Measurements from ENCODE around the gene PLLP.

Gene PLLP

DNA sequence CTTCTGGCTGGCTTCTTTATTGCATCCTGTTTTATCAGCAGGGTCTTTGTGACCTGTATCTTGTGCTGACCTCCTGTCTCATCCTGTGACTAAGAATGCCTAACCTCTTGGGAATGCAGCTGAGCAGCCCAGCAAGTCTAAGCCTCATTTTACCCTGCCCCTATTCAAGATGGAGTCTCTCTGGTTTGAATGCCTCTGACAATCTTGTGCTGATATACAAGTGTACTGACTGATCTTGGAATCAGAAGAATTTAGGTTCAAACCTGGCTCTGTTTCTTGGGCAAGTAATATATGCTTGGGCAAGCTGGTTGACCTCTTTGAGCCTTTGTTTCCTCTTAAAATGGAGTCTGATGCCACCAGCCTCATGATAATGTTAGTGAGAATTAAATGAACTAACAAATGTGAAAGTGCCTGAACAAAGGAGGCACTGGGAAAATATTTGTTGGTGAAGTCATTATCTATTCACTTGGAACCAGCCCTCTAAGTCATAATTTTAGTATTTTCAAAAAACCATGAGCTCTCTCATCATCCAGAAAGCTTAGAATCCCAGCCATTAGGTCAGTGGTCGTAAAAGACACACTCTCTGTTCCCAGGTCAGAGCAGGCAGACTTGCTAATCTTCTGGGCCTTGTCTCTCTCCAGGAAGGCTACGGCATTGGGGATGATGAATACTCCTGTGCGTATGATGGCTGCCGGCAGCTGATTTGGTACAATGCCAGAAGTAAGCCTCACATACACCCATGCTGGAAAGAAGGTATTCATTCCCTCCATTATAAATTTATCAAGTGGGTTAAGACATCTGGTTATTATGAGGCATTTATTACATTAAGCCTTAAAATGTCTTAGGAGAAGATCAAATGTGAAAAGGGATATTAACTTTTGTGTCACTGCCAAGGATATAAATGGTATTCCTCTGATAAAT, 57.5 kb downstream of the PLLP start:
- in situ Hi-C loops (cut with MboI; ENCODE audit: low sequenced_read_pairs), result no loop called here

DNA sequence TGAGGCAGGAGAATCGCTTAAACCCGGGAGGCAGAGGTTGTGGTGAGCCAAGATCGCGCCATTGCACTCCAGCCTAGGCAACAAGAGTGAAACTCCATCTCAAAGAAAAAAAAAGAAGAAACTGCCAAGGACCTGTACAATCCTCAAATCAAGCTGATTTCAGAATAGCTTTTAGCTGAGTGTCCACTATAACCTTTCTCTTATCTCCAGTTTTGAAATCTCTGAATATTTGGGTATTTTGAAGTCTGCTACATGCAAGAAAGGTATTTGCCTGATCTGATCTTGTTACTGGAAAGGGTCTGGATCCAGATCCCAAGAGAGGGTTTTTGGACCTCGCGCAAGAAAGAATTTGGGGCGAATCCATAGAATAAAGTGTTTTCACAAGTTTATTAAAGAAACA, 58.5 kb downstream of the PLLP start:
- in situ Hi-C loops (cut with MboI; ENCODE audit: low sequenced_read_pairs), result no loop called here

DNA sequence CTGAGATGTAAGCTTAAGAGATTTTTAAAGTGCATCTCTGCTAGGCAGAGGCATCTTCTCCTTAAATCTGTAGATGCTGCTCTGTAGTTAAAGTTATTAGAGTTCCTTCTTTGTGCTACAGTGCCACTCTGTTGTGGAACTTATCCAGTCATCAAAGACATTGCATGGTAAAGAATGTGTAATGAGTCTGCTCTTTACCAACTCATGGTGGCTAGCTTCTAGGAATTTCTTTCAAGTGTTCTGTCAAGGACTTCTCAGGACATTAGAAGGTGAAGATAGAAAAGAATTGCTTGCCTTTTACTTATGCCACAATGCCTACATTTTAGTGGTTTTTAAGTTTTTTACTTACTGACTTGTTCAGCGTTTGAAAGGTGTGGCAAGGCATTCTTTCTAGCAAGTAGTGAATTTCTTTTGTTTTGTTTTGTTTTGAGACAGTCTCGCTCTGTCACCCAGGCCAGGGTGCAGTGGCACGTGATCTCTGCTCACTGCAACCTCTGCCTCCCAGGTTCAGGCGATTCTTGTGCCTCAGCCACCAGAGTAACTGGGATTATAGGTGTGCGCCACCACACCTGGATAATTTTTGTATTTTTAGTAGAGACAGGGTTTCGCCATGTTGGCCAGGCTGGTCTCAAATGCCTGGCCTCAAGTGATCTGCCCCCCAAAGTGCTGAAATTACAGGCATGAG, 59.7 kb downstream of the PLLP start:
- in situ Hi-C loops (cut with MboI; ENCODE audit: low sequenced_read_pairs), result no loop called here

DNA sequence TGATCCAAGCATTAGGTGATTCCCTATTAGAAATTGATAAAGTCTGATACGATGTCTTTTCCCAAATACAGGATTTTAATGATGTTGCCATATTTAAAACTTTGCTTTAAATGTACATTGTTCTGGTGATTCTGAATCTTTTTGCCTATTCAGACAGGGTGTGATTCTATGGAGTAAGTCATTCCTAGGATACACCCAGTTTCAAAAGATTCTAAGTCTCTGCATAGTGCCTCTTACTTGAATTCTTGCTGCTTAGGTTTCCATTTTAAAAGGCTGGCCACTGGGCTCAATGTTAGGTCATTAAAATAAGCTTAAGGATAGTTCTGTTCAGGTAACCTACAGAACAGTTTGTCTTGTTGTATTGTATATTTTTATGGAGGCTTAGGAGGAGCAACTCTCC, 61.4 kb downstream of the PLLP start:
- in situ Hi-C loops (cut with MboI; ENCODE audit: low sequenced_read_pairs), result no loop called here

DNA sequence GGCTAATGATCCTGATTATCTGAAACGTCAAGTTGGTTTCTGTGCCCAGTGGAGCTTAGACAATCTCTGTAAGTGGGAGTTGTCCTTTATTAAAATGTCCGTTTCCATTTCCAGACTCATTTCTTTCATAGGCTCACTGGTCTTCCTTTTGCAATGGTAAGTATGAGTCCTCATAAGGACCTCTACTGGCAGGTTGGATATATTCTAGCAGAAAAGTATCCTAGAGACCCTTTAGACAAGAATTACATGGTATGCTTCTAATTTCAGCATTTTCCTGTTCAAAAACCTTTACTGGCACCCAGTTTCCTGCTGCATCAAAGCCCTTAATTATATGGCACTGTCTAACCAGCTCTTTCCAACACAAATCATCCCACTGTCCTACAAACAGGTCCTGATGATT, 67.5 kb downstream of the PLLP start:
- in situ Hi-C loops (cut with MboI; ENCODE audit: low sequenced_read_pairs), result no loop called here

DNA sequence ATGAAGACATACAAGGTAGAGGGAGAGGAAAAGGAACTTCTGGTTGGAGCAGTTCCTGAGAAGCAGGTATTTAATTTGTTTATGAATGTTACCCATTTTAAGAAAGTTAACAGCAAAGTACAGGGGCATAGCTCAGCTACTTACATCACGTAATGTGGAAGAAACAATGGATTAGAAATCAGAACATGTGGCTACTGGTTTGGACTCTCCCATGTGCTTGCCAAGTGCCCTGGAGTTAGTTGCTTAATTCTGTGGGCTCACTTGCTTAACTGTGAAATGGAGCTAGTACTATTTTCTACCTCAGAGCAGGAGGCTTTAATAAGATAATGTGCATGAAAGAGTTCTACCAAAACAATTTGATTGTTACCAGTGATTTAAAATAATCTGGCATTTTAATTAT, 71.0 kb downstream of the PLLP start:
- in situ Hi-C loops (cut with MboI; ENCODE audit: low sequenced_read_pairs), result no loop called here

DNA sequence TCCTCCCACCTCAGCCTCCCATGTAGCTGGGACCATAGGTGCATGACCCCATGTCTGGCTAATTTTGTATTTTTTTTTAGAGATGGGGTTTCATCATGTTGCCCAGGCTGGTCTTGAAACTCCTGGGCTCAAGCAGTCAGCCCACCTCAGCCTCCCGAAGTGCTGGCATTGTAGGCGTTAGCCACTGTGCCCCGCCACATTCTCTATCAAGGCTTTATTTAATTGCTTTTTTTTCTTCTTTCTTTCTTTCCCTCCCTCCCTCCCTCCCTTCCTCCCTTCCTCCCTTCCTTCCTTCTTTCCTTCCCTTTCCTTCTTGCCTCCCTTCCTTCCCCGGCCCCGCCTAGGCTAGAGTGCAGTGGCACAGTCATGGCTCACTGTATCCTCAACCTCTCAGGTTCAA, 74.7 kb downstream of the PLLP start:
- in situ Hi-C loops (cut with MboI; ENCODE audit: low sequenced_read_pairs), result no loop called here

DNA sequence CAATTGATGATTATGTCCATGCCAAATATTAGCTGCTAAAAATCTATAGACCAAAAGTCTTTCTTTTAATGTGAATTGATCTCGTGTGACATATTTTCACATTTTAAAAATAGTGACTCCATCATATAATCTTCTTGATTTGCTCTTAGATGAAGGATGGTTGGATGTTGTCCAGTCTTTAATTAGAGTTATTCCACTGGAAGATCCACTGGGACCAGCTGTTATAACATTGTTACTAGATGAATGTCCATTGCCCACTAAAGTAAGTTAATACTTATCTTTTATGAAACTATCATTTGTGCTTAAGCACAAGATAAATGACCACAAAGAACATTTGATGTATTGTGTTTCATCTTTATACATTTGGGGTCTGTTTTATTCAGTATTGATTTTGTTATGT, 75.5 kb downstream of the PLLP start:
- in situ Hi-C loops (cut with MboI; ENCODE audit: low sequenced_read_pairs), result no loop called here

Measured in HL-60/S4 treated with phorbol 12-myristate 13-acetate at 8.2 ng/mL for 4 days and 3 days (cell line).